Motor neuron (in vitro differentiated cells): ENCODE measurements around the gene NEBL. TPM values are rescaled to one million over a fixed set of nuclear protein-coding genes. Genes with fewer than 3 reads are reported as not detected.

ENCODE experiments used
- ATAC-seq, 8 experiments: fragments of 200-7000 bp; cut with Tn5 transposase; replicated peaks in 6 of 8; 2 replicates each; pipeline ENCODE4 v1.8.0; 2021; ENCODE audit warnings: mild to moderate bottlenecking in 8 of 8, moderate library complexity in 8 of 8
- H3K27ac ChIP-seq, 2 donors: fragments of 250-450 bp; sonication (Bioruptor Pico); 2 replicates each; pipeline ENCODE4 v1.9.0; 2021; ENCODE audit warnings: antibody characterized with exemption in 2 of 2, mild to moderate bottlenecking in 2 of 2, moderate library complexity in 1 of 2
- H3K4me1 ChIP-seq, 2 donors: fragments of 250-450 bp; sonication (Bioruptor Pico); replicated peaks in 1 of 2; 2 replicates each; pipeline ENCODE4 v1.6.1; 2021; ENCODE audit warnings: antibody characterized with exemption in 2 of 2, mild to moderate bottlenecking in 2 of 2, moderate library complexity in 1 of 2
- H3K4me3 ChIP-seq, 5 donors: fragments of 250-450 bp; sonication (Bioruptor Pico); 2 replicates each; pipeline ENCODE4 v1.9.0; 2021; ENCODE audit warnings: antibody characterized with exemption in 5 of 5, mild to moderate bottlenecking in 5 of 5, moderate library complexity in 4 of 5
- WGBS, 10 experiments: fragments of 450-650 bp; shearing (Covaris generic); methylation state at CpG; one replicate each; pipeline ENCODE4 v1.0.0; 2022; 5-methylcytosine and 5-hydroxymethylcytosine counted together
- in situ Hi-C, 9 experiments: fragments of 400-800 bp; cut with MboI; loops; one replicate each; pipeline ENCODE4 v1.15.0; 2021; ENCODE audit warnings: low sequenced_read_pairs in 9 of 9, low pct_unique_long_range_greater_than_20kb in 2 of 9; ENCODE audit not compliant: unreplicated experiment in 9 of 9
- total RNA-seq, 8 experiments: library from RNA; unstranded; fragments of 300-600 nt; gene quantifications; 2 replicates each; pipeline versions ENCODE4 v1.2.3 to v1.2.4, GENCODE V29; 2022

The NEBL gene
- total RNA-seq, 8 experiments from 2014 or later: 0.97 to 76.4 (median 13.6) TPM

GRCh38 chr10:20839910-20840309 is 57.2 kb downstream of the NEBL start:
- no peak overlapping the region for H3K4me3 ChIP-seq
- no peak for ATAC-seq
- H3K4me1 ChIP-seq: no peaks in the 10 kb centered on the region
- 0 to 100% (median 92%) methylated on average over 1 to 3 of the region's 3 CpGs for WGBS, 10 experiments
- in situ Hi-C loops: no loop called here
- no peak overlapping the region for H3K27ac ChIP-seq

- H3K4me1 ChIP-seq: no peaks in the 10 kb centered on the region
- WGBS, 10 experiments: 46 to 100% (median 89%) methylated on average over 1 to 4 of the region's 4 CpGs; no CpG with 5 or more reads in 3 of the 10 experiments
- H3K4me3 ChIP-seq: no peak overlapping the region
- no peak overlapping the region for H3K27ac ChIP-seq
- in situ Hi-C loops: no loop called here
- no peak for ATAC-seq
Measured at GRCh38 chr10:20839141-20839540, 58.0 kb downstream of the NEBL start.

GRCh38 chr10:20836401-20836800 is 60.7 kb downstream of the NEBL start:
- H3K4me3 ChIP-seq: no peak overlapping the region
- WGBS, 10 experiments: 69 to 100% (median 92%) methylated on average over 3 to 6 of the region's 7 CpGs; no CpG with 5 or more reads in 4 of the 10 experiments
- no peaks in the 10 kb centered on the region for H3K4me1 ChIP-seq
- ATAC-seq: no peak
- in situ Hi-C loops: no loop called here
- no peak overlapping the region for H3K27ac ChIP-seq

- Histone ChIP-seq H3K4me3 (no peak overlapping the region), H3K4me1 (no peaks in the 10 kb centered on the region), H3K27ac (no peak overlapping the region)
- in situ Hi-C loops: no loop called here
- whole genome bisulfite sequencing, 10 experiments: 5 to 100% (median 82%) methylated on average over 2 to 4 of the region's 4 CpGs
- ATAC-seq: no peak
Measured at GRCh38 chr10:20835335-20835734, 61.8 kb downstream of the NEBL start.

GRCh38 chr10:20834825-20835224 is 62.3 kb downstream of the NEBL start:
- no peak overlapping the region for H3K27ac ChIP-seq
- WGBS, 10 experiments: 0 to 94% (median 68%) methylated on average over 1 to 2 of the region's 2 CpGs; no CpG with 5 or more reads in 2 of the 10 experiments
- no peak overlapping the region for H3K4me3 ChIP-seq
- ATAC-seq: no peak
- no peaks in the 10 kb centered on the region for H3K4me1 ChIP-seq
- in situ Hi-C loops: no loop called here

- Histone ChIP-seq H3K27ac (no peak overlapping the region), H3K4me3 (no peak overlapping the region), H3K4me1 (no peaks in the 10 kb centered on the region)
- ATAC-seq: no peak
- WGBS, 10 experiments: 36 to 100% (median 85%) methylated on average over 2 to 4 of the region's 4 CpGs; no CpG with 5 or more reads in 2 of the 10 experiments
- in situ Hi-C loops: no loop called here
Measured at GRCh38 chr10:20822825-20823224, 74.3 kb downstream of the NEBL start.

GRCh38 chr10:20817646-20818045 is 79.5 kb downstream of the NEBL start:
- Histone ChIP-seq H3K27ac (no peak overlapping the region), H3K4me1 (no peaks in the 10 kb centered on the region), H3K4me3 (no peak overlapping the region)
- in situ Hi-C loops: no loop called here
- ATAC-seq: no peak
- 9 to 99% (median 93%) methylated on average over 4 to 5 of the region's 5 CpGs for WGBS, 10 experiments

GRCh38 chr10:20817116-20817515 is 80.0 kb downstream of the NEBL start:
- ATAC-seq: no peak
- H3K4me3 ChIP-seq: no peak overlapping the region
- in situ Hi-C loops: no loop called here
- H3K4me1 ChIP-seq: no peaks in the 10 kb centered on the region
- 17 to 100% (median 88%) methylated on average over 1 to 3 of the region's 3 CpGs; no CpG with 5 or more reads in 4 of the 10 experiments for WGBS, 10 experiments
- no peak overlapping the region for H3K27ac ChIP-seq

- no peak overlapping the region for H3K27ac ChIP-seq
- H3K4me3 ChIP-seq: no peak overlapping the region
- no peak for ATAC-seq
- 22 to 100% (median 98%) methylated on average over 1 to 4 of the region's 5 CpGs for WGBS, 10 experiments
- no peaks in the 10 kb centered on the region for H3K4me1 ChIP-seq
- in situ Hi-C loops: no loop called here
Measured at GRCh38 chr10:20814116-20814515, 83.0 kb downstream of the NEBL start.

- Histone ChIP-seq H3K4me3 (no peak overlapping the region), H3K27ac (no peak overlapping the region), H3K4me1 (no peaks in the 10 kb centered on the region)
- ATAC-seq: no peak
- WGBS, 10 experiments: 13 to 100% (median 65%) methylated on average over 1 to 2 of the region's 2 CpGs; no CpG with 5 or more reads in 4 of the 10 experiments
- in situ Hi-C loops: no loop called here
Measured at GRCh38 chr10:20811131-20811530, 86.0 kb downstream of the NEBL start.

GRCh38 chr10:20809631-20810030 is 87.5 kb downstream of the NEBL start:
- no peaks in the 10 kb centered on the region for H3K4me1 ChIP-seq
- in situ Hi-C loops: no loop called here
- WGBS, 10 experiments: 0 to 100% (median 93%) methylated on average over 1 to 2 of the region's 2 CpGs
- no peak overlapping the region for H3K27ac ChIP-seq
- ATAC-seq: no peak
- H3K4me3 ChIP-seq: no peak overlapping the region

GRCh38 chr10:20806487-20806886 is 90.6 kb downstream of the NEBL start:
- 16 to 100% (median 93%) methylated on average over 1 to 3 of the region's 3 CpGs; no CpG with 5 or more reads in 1 of the 10 experiments for WGBS, 10 experiments
- no peak overlapping the region for H3K27ac ChIP-seq
- H3K4me1 ChIP-seq: peaks cover 0 to 8% of the 10 kb centered on the region in 2 donors
- ATAC-seq: peak in 1 of 8 experiments; percentile 86
- in situ Hi-C loops: no loop called here
- H3K4me3 ChIP-seq: no peak overlapping the region

- Histone ChIP-seq H3K27ac (no peak overlapping the region), H3K4me1 (no peaks in the 10 kb centered on the region), H3K4me3 (no peak overlapping the region)
- in situ Hi-C loops: loop anchor here in 1 of 9 experiments (25.0 kb wide), 1 partner anchor 985 kb away; the partner anchor contains the start of gene PLXDC2
- no peak for ATAC-seq
- 3 to 100% (median 50%) methylated on average over 1 to 4 of the region's 4 CpGs; no CpG with 5 or more reads in 1 of the 10 experiments for WGBS, 10 experiments
Measured at GRCh38 chr10:20797290-20797689, 99.8 kb downstream of the NEBL start.

GRCh38 chr10:20795391-20795790 is 101.7 kb downstream of the NEBL start:
- in situ Hi-C loops: loop anchor here in 1 of 9 experiments (25.0 kb wide), 1 partner anchor 983 kb away; the partner anchor contains the start of gene PLXDC2
- no peaks in the 10 kb centered on the region for H3K4me1 ChIP-seq
- WGBS, 10 experiments: 7 to 96% (median 80%) methylated on average over 1 to 4 of the region's 4 CpGs; no CpG with 5 or more reads in 1 of the 10 experiments
- no peak overlapping the region for H3K27ac ChIP-seq
- no peak overlapping the region for H3K4me3 ChIP-seq
- no peak for ATAC-seq
